IPS-20b (cell line): Measurements from ENCODE around the gene SNX32.

Experiments
- H3K27ac ChIP-seq: one replicate; pipeline ENCODE4 v1.5.1; 2013; ENCODE audit warnings: low read length
- H3K27me3 ChIP-seq: 2 replicates; pipeline ENCODE4 v1.6.1; 2013; ENCODE audit warnings: mild to moderate bottlenecking, low read length, inconsistent platforms; ENCODE audit not compliant: insufficient read depth
- H3K36me3 ChIP-seq: 2 replicates; pipeline ENCODE4 v1.6.1; 2013; ENCODE audit warnings: low read depth, mild to moderate bottlenecking, inconsistent platforms, low read length, moderate library complexity; ENCODE audit not compliant: insufficient read depth
- H3K4me1 ChIP-seq: 2 replicates; pipeline ENCODE4 v1.6.1; 2013; ENCODE audit warnings: mild to moderate bottlenecking, control low read depth, inconsistent platforms, low read length, moderate library complexity; ENCODE audit not compliant: insufficient read depth
- H3K4me3 ChIP-seq: 2 replicates; pipeline ENCODE4 v1.5.1; 2013; ENCODE audit warnings: mild to moderate bottlenecking, low read length, inconsistent platforms
- H3K9ac ChIP-seq: 2 replicates; pipeline ENCODE4 v1.6.1; 2013; ENCODE audit warnings: low read depth, mild to moderate bottlenecking, inconsistent platforms, low read length, moderate library complexity
- H3K9me3 ChIP-seq: 2 replicates; pipeline ENCODE4 v1.6.1; 2013; ENCODE audit warnings: mild to moderate bottlenecking, low read depth, low read length, inconsistent platforms; ENCODE audit not compliant: insufficient read depth

SNX32 gene

DNA sequence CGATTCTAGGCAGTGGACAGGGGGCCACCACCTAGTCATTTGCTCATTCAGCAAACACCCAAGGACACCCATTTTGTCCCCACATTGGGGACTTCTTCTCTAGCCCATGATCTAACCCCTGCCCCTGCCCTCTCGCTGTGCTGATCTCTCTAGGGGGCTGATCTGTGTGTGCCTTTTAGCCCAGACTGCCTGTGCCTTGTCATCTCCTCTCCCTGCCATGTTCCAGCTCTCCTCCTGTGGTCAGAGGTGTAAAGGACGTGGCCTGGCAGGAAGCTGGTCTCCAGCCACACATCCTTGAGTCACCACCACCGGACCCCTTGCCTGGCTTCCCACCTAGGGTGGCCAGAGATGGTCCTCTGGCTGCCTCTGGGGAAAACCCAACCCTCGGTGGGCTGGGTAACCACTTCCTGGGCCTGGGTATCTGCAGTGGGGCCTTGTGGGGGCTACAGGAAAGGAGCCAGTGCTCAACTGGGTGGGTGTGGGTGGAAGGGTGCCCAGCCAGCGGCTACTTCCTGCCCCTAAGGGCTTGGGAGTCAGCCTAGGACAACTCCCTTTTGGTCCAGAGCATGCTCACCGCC, 47.2 kb downstream of the SNX32 start:
- Histone ChIP-seq H3K9me3 (no peaks in the 10 kb centered on the region), H3K4me3 (no peak overlapping the region), H3K36me3 (peaks cover 40% of the 10 kb centered on the region), H3K9ac (no peak overlapping the region), H3K27me3 (no peaks in the 10 kb centered on the region; the same call in 1 of the 2 replicates), H3K27ac (no peak overlapping the region), H3K4me1 (no peaks in the 10 kb centered on the region)

DNA sequence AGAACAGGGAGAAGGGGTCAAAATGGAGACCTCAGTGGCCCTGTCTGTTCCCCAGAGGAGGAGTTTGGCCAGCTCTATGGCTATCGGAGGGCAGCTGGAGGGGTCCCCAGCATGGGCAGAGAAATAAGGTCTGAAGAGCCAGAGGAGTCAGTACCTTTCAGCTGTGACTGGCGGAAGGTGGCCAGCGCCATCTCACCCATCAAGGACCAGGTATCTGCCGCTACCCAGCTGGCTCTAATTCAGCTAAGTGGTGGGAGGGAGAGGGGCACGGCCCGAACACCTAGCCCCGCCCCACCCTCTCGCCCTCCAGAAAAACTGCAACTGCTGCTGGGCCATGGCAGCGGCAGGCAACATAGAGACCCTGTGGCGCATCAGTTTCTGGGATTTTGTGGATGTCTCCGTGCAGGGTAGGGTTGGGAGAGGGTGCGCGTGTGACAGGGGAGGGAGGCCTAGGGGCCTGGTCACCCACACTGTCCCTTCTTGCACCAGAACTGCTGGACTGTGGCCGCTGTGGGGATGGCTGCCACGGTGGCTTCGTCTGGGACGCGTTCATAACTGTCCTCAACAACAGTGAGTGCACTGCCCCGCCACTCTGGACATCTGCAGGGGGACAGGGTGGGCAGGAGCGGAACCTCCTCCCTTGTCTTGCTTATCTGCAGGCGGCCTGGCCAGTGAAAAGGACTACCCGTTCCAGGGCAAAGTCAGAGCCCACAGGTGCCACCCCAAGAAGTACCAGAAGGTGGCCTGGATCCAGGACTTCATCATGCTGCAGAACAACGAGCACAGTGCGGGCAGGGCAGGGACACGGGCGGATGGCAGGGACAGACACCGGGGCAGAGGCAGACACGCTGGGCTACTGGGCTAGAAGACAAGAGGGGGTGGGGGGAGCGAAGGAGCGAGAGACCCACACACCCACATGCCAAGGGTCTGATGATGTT, 48.6 kb downstream of the SNX32 start:
- Histone ChIP-seq H3K4me3 (no peak overlapping the region), H3K27ac (no peak overlapping the region), H3K9ac (no peak overlapping the region), H3K27me3 (no peaks in the 10 kb centered on the region), H3K36me3 (peaks cover 52% of the 10 kb centered on the region), H3K4me1 (no peaks in the 10 kb centered on the region), H3K9me3 (no peaks in the 10 kb centered on the region)

DNA sequence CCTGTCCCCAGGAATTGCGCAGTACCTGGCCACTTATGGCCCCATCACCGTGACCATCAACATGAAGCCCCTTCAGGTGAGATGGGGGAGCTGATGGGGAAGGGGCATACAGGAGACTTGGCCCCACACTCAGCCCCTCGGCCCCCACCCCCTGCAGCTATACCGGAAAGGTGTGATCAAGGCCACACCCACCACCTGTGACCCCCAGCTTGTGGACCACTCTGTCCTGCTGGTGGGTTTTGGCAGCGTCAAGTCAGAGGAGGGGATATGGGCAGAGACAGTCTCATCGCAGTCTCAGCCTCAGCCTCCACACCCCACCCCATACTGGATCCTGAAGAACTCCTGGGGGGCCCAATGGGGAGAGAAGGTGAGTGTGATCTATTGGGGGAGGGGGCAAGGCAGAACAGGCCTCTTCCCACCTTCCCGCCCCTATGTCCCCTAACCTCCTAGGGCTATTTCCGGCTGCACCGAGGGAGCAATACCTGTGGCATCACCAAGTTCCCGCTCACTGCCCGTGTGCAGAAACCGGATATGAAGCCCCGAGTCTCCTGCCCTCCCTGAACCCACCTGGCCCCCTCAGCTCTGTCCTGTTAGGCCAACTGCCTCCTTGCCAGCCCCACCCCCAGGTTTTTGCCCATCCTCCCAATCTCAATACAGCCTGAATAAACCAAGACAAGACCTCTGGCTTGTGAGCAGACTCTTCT, 49.4 kb downstream of the SNX32 start:
- H3K9ac ChIP-seq, result no peak overlapping the region
- no peaks in the 10 kb centered on the region for H3K4me1 ChIP-seq
- no peak overlapping the region for H3K27ac ChIP-seq
- no peaks in the 10 kb centered on the region for H3K9me3 ChIP-seq
- H3K27me3 ChIP-seq, result no peaks in the 10 kb centered on the region
- H3K4me3 ChIP-seq, result no peak overlapping the region
- peaks cover 52% of the 10 kb centered on the region for H3K36me3 ChIP-seq

DNA sequence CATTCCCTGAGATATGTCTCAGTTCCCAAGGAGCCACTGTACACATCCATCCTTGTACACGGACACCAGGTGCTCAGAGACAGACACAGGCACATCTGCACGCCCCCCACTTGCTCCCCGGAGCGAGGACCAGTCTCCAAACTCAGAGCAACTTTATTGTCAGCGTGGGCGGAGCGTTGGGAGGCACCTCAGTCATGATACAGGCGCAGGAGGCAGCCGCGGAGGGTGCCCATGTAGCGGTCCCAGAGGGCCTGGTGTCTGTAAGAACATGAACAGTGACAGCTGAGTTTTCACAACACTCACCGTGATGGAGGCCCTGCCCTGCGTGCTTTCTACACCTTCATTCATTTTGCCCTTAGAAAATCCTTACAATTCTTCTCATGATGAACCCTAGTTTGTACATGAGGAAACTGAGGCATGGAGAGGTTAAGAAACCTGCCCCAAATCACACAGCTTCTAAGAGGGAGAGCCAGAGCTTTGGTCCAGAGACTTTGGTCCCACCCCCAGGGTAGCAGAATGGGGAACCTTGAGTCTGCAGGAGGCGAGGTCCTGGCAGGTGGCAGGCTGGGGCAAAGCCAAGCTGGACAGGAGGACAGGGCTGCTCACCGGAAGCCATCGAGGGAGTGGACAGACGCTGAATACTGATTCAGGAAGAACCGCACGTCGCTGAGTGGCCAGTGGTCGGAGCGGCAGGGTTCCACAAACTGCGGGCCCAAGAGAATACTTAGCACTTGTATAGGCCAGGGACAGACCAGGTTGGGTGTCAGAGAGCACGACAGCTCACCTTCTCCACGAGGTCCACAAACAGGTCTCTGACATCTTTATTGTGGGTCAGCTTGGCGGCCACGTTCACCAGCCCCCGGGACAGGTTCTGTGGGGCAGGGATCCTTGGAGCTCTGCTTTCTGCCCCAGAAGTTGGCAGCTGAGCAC, 50.3 kb downstream of the SNX32 start:
- H3K36me3 ChIP-seq, result peaks cover 52% of the 10 kb centered on the region

DNA sequence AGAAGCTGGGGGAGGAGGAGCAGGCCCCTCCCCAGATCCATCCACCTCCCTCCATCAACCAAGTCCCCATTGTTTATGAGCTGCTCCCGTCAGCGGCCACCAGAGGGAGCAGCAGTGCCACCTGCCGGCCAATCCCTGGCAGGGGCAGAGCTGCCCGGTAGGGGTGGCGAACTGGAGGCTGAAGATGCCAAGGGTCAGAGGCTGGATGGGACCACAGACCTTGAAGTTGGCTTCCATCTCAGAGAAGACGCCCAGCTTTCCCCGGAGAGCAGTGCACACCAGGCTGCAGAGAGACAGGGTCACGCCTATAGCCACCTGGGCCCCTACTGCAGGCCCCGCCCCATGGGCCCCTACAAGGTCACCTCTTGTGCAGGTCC, 50.9 kb downstream of the SNX32 start:
- Histone ChIP-seq H3K9me3 (no peaks in the 10 kb centered on the region), H3K9ac (no peak overlapping the region), H3K4me3 (no peak overlapping the region), H3K36me3 (peaks cover 52% of the 10 kb centered on the region), H3K27me3 (peaks cover 11% of the 10 kb centered on the region), H3K27ac (no peak overlapping the region), H3K4me1 (peaks cover 3% of the 10 kb centered on the region; the same call in 1 of the 2 replicates)

More for the DNA sequence above, 50.3 kb downstream of the SNX32 start:
- no peaks in the 10 kb centered on the region for H3K9me3 ChIP-seq
- no peak overlapping the region for H3K4me3 ChIP-seq
- no peak overlapping the region for H3K9ac ChIP-seq
- no peak overlapping the region for H3K27ac ChIP-seq
- peaks cover 4% of the 10 kb centered on the region; the same call in 1 of the 2 replicates for H3K27me3 ChIP-seq
- no peaks in the 10 kb centered on the region; the same call in 1 of the 2 replicates for H3K4me1 ChIP-seq

DNA sequence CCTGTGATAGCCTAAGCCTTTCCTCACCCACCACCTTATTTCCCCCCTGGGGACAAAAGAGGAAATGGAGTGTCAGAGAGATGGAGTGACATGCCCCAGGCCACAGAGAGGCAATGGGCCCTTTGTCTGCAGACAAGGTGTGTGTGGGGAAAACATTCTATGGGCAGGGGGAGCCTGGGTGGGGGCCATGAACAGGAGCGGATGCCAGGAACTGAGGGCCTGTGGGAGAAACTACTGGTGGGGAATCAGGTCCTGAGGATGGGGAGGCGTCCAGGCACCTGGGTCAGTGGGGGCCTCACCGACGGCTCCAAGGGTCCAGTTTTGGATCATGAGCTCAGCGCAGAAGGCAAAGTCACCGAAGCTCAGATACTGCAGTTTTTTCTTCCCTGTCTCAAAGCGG, 51.5 kb downstream of the SNX32 start:
- Histone ChIP-seq H3K9me3 (no peaks in the 10 kb centered on the region), H3K36me3 (peaks cover 52% of the 10 kb centered on the region), H3K4me3 (no peak overlapping the region), H3K9ac (no peak overlapping the region), H3K27ac (no peak overlapping the region), H3K27me3 (peaks cover 16% of the 10 kb centered on the region), H3K4me1 (peaks cover 8% of the 10 kb centered on the region; the same call in 1 of the 2 replicates)

DNA sequence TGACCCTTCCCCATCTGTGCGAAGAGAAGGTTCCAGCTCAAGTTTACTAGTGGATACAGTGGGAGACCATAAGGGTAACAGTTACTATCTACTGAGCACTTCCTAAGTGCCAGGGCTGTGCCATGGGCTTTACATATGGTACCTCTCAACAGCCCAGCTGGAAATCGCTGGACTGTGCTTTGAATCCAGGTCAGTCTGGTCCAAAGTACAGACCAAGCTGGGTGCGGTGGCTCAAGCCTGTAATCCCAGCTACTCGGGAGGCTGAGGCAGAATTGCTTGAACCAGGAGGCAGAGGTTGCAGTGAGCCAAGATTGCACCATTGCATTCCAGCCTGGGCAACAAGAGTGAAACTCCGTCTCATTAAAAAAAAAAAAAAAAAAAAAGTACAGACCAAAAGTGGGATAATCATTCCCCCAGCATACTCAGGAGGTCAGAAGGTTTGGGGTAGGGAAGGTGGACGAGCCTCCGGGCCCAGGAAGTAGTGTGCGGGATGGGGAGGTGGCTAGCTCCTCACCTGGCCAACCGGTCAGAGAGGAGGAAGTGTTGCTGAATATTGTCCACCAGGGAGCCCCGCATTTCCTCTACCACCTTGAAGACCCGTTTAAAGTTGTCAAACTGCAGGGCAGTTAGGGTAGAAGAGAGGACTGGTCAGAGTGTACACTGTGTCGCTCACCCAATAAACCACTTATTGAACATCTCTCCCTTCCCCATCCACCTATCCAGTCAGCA, 52.2 kb downstream of the SNX32 start:
- Histone ChIP-seq H3K27me3 (peaks cover 17% of the 10 kb centered on the region), H3K36me3 (peaks cover 52% of the 10 kb centered on the region), H3K4me3 (no peak overlapping the region), H3K4me1 (peaks cover 8% of the 10 kb centered on the region; the same call in 1 of the 2 replicates), H3K9me3 (no peaks in the 10 kb centered on the region), H3K9ac (no peak overlapping the region), H3K27ac (no peak overlapping the region)

DNA sequence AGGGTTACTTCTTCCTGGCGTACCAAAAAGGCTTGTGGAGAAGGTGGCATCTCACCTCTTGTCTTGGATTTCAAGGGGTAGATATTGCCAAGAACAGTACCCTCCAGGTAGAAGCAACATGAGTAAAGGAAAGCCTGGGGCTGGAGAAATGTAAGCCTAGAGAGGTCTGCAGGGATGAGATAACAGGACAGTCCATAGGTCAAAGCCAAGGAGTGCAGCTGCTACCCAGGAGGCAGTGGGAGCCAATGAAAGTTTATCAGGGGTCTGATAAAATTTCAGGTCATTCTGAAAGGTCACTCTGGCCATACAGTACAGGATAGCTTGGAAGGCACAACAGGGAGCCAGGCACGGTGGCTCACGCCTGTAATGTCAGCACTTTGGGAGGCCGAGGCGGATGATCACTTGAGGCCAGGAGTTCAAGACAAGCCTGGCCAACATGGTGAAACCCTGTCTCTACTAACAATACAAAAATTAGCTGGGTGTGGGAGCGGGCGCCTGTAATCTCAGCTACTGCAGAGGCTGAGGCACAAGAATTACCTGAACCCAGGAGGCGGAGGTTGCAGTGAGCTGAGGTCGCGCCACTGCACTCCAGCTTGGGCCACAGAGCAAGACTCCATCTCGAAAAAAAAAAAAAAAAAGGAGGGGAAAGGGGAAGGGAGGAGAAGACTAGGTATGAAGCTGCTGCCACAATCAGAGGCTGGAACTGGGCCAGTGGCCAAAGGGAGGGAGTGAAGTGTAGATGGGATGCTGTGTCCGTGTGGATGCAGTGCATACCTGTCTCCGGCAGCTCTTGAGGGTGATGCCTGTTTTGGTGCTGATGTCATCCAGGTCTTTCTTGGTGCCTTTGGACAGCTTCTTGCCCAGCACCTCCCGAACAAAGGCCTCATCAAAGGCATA, 53.3 kb downstream of the SNX32 start:
- Histone ChIP-seq H3K9me3 (no peaks in the 10 kb centered on the region), H3K9ac (peak overlapping the region; percentile 80; the same call in 1 of the 2 replicates), H3K4me1 (peaks cover 10% of the 10 kb centered on the region; the same call in 1 of the 2 replicates), H3K36me3 (peaks cover 48% of the 10 kb centered on the region), H3K4me3 (peak overlapping the region; percentile 79), H3K27me3 (peaks cover 27% of the 10 kb centered on the region), H3K27ac (no peak overlapping the region)

DNA sequence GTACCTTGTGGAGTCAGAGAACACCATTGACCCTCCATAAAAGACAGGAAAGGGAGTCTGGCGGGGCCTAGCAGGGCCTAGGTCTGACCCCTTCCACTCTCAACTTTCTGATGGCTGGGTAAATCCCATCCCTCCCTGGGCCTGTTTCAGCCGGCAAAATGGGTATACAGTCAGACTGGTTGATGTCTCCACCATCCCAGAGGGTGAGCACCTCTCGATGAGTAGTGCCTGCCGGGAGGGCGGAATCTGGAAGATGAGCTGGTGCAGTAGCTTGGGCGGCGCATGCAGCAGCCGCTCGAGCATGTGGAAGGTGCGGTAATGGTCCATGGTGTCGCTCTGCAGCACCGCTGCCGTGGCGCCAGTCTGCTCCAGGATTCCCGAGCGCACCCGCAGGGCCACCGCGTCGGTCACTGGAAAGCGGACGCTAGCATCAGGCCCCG, 54.0 kb downstream of the SNX32 start:
- H3K9ac ChIP-seq, result peak overlapping the region; percentile 80; the same call in 1 of the 2 replicates
- H3K27ac ChIP-seq, result no peak overlapping the region
- peaks cover 41% of the 10 kb centered on the region for H3K36me3 ChIP-seq
- no peaks in the 10 kb centered on the region for H3K9me3 ChIP-seq
- H3K4me1 ChIP-seq, result peaks cover 12% of the 10 kb centered on the region; the same call in 1 of the 2 replicates
- peak overlapping the region; percentile 79 for H3K4me3 ChIP-seq
- H3K27me3 ChIP-seq, result peaks cover 27% of the 10 kb centered on the region
